ENCODE data around the gene IGSF8.

The IGSF8 gene

DNA sequence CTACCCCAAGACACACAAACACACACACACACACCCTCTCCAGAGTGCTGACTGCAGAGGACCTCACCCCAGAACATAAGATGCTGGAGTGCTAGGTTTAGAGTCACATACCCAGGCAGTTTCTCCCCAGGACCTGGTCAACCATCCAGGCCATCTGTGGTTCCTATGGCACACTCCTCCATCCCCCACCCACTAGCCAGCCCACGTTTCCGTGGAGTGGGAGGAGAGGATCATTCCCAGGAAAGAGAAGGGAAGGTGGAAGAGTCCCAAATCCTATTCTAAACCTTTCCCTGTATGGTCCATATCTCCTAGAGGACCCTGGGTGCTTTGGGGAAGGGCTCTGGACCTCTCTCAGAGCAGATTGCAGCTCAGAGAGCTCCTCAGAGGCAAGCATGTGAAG, 15.9 kb downstream of the IGSF8 start:
- DNase-seq (ENCODE audit: low read depth in 2 of 2): no peak
- no peak overlapping the region for H3K4me3 ChIP-seq (replicated peaks in 1 of 2; ENCODE audit: low read depth in 2 of 2, low read length in 2 of 2)
- TF ChIP-seq, protein P1, sequence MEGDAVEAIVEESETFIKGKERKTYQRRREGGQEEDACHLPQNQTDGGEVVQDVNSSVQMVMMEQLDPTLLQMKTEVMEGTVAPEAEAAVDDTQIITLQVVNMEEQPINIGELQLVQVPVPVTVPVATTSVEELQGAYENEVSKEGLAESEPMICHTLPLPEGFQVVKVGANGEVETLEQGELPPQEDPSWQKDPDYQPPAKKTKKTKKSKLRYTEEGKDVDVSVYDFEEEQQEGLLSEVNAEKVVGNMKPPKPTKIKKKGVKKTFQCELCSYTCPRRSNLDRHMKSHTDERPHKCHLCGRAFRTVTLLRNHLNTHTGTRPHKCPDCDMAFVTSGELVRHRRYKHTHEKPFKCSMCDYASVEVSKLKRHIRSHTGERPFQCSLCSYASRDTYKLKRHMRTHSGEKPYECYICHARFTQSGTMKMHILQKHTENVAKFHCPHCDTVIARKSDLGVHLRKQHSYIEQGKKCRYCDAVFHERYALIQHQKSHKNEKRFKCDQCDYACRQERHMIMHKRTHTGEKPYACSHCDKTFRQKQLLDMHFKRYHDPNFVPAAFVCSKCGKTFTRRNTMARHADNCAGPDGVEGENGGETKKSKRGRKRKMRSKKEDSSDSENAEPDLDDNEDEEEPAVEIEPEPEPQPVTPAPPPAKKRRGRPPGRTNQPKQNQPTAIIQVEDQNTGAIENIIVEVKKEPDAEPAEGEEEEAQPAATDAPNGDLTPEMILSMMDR (IDR thresholded peaks at IDR 0.05; ENCODE audit: low read depth, low read length): no peak

DNA sequence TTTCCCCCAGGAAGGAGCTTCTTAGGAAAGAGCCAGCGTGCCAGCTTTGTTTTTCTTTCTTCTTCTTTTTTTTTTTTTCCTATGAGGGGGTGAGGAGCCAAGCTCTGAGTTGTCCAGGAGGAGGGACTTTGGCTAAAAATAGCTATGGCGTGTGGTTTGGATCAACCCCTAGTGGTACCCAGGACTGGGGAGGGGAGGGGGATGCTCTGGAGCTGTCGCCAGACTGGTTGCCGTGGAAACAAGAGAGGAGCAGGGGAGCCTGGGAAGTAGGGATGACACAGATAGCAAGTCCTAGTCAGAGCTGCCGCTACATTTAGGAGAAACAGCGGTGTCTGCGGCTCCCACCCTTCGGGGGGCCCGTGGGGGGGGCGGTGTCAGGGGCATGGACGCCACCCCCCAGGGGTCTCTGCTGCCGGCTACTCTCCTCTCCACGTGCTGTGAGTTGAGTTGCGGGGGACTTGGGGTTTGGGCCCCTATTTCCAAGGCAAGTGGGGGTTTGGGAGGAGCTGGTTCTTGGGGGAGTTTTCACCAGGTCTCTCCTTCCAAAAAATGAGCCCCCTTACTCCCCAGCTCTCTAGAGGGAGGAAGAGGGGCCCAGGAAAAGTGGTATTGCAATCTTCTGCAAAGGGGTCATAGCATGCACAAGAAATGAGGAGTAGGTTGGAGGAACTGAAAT, 17.0 kb downstream of the IGSF8 start, which contains the start of gene KCNJ9:
Gene KCNJ9 (plus strand): TSS at position 278 of the 676 bp plus-strand sequence. CDS start 2,493 bp downstream, outside the sequence.
- TF ChIP-seq, protein P1 (IDR thresholded peaks at IDR 0.05; ENCODE audit: low read depth, low read length): no peak
- no peak within 1 kb of the TSS for H3K4me3 ChIP-seq (replicated peaks in 1 of 2; ENCODE audit: low read depth in 2 of 2, low read length in 2 of 2)
- DNase-seq (ENCODE audit: low read depth in 2 of 2): peak in 1 of 2 donors; percentile 24

DNA sequence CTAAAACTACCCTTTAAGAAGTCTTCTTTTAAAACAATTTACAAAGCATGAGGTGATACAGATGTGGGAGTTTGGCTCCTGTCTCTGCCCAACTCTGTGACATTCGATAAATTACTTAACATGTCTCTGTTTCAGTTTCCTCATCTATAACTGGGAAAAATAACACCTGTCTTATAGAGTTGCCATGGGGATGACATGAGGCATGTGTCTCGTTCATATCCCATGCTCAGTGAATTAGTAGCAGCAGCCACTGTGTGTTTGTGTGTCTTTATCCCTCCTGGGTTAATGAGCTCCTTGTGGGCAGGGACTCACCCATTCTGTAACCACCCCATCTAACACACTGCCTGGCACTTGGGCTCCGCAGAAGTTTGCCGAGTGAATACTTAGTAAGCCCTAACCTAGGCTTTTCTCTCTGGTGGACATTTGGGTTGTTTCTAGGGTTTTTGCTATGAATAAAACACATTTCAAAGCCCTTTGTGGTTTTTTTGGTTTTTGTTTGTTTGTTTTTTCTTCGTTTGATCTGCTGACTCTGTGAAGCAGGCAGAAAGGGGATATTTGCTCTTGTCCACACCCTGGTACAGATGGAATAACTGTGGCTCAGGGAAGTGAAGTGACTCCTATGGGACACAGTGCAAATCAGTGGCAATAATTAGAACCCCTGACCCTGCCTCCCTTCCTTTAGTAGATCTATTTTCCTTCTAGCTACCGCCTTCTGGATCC, 17.9 kb downstream of the IGSF8 start:
- no peak overlapping the region for H3K4me3 ChIP-seq (replicated peaks in 1 of 2; ENCODE audit: low read depth in 2 of 2, low read length in 2 of 2)
- TF ChIP-seq, protein P1 (IDR thresholded peaks at IDR 0.05; ENCODE audit: low read depth, low read length): no peak
- no peak for DNase-seq (ENCODE audit: low read depth in 2 of 2)

DNA sequence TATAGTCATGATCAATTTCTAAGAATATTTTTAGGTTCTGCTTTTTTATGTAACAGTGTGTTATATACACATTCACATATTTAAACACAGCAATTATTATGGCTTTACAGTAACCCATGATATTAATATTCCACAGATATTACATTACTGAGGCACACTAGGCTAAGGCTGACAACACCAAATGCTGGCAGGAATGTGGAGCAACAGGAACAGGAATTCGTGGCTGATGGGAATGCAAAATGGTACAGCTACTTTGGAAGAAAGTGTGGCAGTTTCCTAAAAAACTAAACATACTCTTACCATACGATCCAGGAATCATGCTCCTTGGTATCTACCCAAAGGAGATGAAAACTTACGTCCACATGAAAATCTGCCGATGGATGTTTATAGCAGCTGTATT, 19.0 kb downstream of the IGSF8 start:
- H3K4me3 ChIP-seq (replicated peaks in 1 of 2; ENCODE audit: low read depth in 2 of 2, low read length in 2 of 2): no peak overlapping the region
- TF ChIP-seq, protein P1 (IDR thresholded peaks at IDR 0.05; ENCODE audit: low read depth, low read length): no peak
- DNase-seq (ENCODE audit: low read depth in 2 of 2): no peak

DNA sequence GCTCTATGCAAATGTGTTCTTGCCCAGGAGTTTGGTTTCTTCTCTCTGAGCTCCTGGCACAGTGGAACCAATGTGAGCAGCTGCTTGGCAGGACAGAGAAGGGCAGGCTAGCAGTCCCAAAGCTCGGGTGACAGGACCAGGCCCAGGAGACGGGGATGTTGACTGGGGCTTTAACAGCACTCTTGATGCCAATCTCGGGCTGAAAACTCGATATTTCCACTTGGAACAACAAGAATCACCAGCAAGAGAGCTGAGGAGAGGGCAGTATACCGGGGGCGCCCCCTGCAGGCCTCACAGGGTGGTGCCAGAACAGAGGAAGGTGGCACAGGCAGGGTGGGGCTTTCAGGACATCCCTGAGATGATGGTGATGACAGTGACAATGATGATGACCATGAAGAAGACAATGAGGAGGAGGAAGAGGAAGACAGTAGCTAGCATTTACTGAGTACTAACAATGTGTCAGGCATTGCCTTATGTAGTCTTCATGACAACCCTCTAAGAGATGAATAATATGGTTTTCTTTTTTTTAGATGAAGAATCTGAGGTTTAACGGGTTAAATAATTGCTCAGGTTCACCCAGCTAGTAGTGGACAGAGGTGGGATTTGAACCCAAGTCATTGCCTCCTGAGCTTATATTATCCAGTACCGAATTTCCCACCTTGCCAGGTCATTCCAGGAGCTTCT, 19.8 kb downstream of the IGSF8 start:
- H3K4me3 ChIP-seq (replicated peaks in 1 of 2; ENCODE audit: low read depth in 2 of 2, low read length in 2 of 2): no peak overlapping the region
- TF ChIP-seq, protein P1 (IDR thresholded peaks at IDR 0.05; ENCODE audit: low read depth, low read length): peak; percentile 88
- DNase-seq (ENCODE audit: low read depth in 2 of 2): peak; percentile 32 to 46

DNA sequence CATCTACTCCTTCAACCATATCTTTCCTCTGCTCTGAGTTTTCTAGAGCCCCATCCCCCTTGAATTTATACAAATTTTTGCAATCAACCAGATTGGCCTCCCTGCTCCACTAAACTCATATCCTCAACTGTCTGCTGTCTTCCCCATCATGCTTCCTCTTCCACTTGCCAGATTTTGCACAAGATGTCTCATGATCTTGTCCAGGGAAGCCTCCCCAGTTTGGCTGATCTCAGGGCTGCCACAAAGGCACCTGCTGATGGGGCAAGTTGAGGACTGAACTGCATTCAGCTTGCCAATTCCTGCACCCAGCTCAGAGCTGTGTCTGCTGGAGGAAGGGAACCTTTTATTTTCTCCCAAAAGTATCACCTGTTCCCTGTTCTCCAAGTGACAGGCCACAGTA, 20.9 kb downstream of the IGSF8 start:
- no peak overlapping the region for H3K4me3 ChIP-seq (replicated peaks in 1 of 2; ENCODE audit: low read depth in 2 of 2, low read length in 2 of 2)
- TF ChIP-seq, protein P1 (IDR thresholded peaks at IDR 0.05; ENCODE audit: low read depth, low read length): no peak

More for the DNA sequence above, 20.9 kb downstream of the IGSF8 start:
- no peak for DNase-seq (ENCODE audit: low read depth in 2 of 2)

Measured in cardiac fibroblast (primary cell).